ENCODE results near the gene C2CD2.

GRCh38 chr21:41869771-41870170 lies 84.0 kb downstream of the C2CD2 start:
- TF ChIP-seq CTCF (IDR thresholded peaks at IDR 0.05) (no peak), POLR2A (IDR thresholded peaks at IDR 0.05) (no peak)

Measured in uterus (tissue), 2 donors.